ENCODE results near the gene CDKN2A.
A peak's percentile ranks its signal among the peaks of the same experiment; 100 is the strongest.
"Not testable (repeated sequence)": the region's sequence is repeated elsewhere in the genome, so short reads cannot be mapped to it uniquely, and the experiment has no call there.

Gene CDKN2A

GRCh38 chr9:21966140-21966851 is 27.9 kb downstream of the CDKN2A start:
- no peaks in the 10 kb centered on the region for H3K36me3 ChIP-seq (ENCODE audit: insufficient read depth, low read length)
- peaks cover 22% of the 10 kb centered on the region for H3K9me3 ChIP-seq (ENCODE audit: low read length)
- H3K4me3 ChIP-seq (ENCODE audit: low read depth in 1 of 2, low read length in 2 of 2): peak overlapping the region in 1 of 2 donors; percentile 53
- H3K27ac ChIP-seq (ENCODE audit: low read depth, low read length): no peak overlapping the region
- peaks cover 62 to 70% of the 10 kb centered on the region in 2 donors for H3K27me3 ChIP-seq (ENCODE audit: control insufficient read depth in 1 of 2, insufficient read depth in 2 of 2, low read length in 2 of 2)
- no peak overlapping the region for H3K9ac ChIP-seq (ENCODE audit: low read length)
- H3K4me1 ChIP-seq (ENCODE audit: insufficient read depth, low read length): peaks cover 12% of the 10 kb centered on the region

DNA sequence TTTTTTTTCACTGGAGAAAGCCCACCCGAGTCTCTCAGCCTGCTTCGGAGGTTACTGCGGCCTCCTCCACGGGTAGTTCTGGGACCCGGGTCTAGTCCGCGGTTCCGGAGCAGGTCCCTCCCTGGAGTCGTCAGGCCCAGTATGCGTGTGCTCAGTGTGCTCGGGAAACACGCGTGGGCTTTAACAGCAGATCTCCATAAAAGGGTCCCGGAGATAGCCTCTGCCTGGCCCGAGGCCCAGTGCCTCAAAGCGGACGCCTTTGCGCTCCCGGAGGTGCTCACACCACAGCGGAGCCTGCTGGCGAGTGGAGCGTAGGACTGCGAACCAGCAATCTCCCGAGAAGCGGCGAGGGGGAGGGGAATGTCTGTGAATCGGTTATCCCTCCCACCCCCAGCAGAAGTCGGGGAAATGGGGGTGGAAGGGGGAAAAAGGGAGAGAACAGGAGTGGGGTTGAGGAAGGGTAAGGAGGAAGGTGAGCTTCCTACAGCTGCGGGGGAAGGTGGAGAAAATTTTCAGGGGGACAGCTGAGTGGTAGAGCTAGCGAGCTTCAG is 28.7 kb downstream of the CDKN2A start:
- H3K27ac ChIP-seq (ENCODE audit: low read depth, low read length): no peak overlapping the region
- H3K27me3 ChIP-seq (ENCODE audit: control insufficient read depth in 1 of 2, insufficient read depth in 2 of 2, low read length in 2 of 2): peaks cover 54 to 62% of the 10 kb centered on the region in 2 donors

GRCh38 chr9:21964925-21965385 is 29.2 kb downstream of the CDKN2A start:
- H3K9ac ChIP-seq (ENCODE audit: low read length): no peak overlapping the region
- no peaks in the 10 kb centered on the region for H3K36me3 ChIP-seq (ENCODE audit: insufficient read depth, low read length)
- H3K27me3 ChIP-seq (ENCODE audit: control insufficient read depth in 1 of 2, insufficient read depth in 2 of 2, low read length in 2 of 2): peaks cover 49 to 57% of the 10 kb centered on the region in 2 donors
- peaks cover 12% of the 10 kb centered on the region for H3K4me1 ChIP-seq (ENCODE audit: insufficient read depth, low read length)
- H3K27ac ChIP-seq (ENCODE audit: low read depth, low read length): no peak overlapping the region
- H3K9me3 ChIP-seq (ENCODE audit: low read length): peaks cover 16% of the 10 kb centered on the region
- H3K4me3 ChIP-seq (ENCODE audit: low read depth in 1 of 2, low read length in 2 of 2): peak overlapping the region; percentile 26 to 53

More for the DNA sequence above, 28.7 kb downstream of the CDKN2A start:
- H3K9ac ChIP-seq (ENCODE audit: low read length): no peak overlapping the region
- H3K36me3 ChIP-seq (ENCODE audit: insufficient read depth, low read length): no peaks in the 10 kb centered on the region
- peaks cover 12% of the 10 kb centered on the region for H3K4me1 ChIP-seq (ENCODE audit: insufficient read depth, low read length)
- peaks cover 21% of the 10 kb centered on the region for H3K9me3 ChIP-seq (ENCODE audit: low read length)
- H3K4me3 ChIP-seq (ENCODE audit: low read depth in 1 of 2, low read length in 2 of 2): peak overlapping the region; percentile 26 to 53

- H3K9me3 ChIP-seq (ENCODE audit: low read length): no peaks in the 10 kb centered on the region
- no peaks in the 10 kb centered on the region for H3K36me3 ChIP-seq (ENCODE audit: insufficient read depth, low read length)
- H3K27ac ChIP-seq (ENCODE audit: low read depth, low read length): no peak overlapping the region
- no peak overlapping the region for H3K4me3 ChIP-seq (ENCODE audit: low read depth in 1 of 2, low read length in 2 of 2)
- H3K4me1 ChIP-seq (ENCODE audit: insufficient read depth, low read length): peaks cover 12% of the 10 kb centered on the region
- peaks cover 16 to 23% of the 10 kb centered on the region in 2 donors for H3K27me3 ChIP-seq (ENCODE audit: control insufficient read depth in 1 of 2, insufficient read depth in 2 of 2, low read length in 2 of 2)
- no peak overlapping the region for H3K9ac ChIP-seq (ENCODE audit: low read length)
Measured at GRCh38 chr9:21961569-21961968, 32.6 kb downstream of the CDKN2A start.

DNA sequence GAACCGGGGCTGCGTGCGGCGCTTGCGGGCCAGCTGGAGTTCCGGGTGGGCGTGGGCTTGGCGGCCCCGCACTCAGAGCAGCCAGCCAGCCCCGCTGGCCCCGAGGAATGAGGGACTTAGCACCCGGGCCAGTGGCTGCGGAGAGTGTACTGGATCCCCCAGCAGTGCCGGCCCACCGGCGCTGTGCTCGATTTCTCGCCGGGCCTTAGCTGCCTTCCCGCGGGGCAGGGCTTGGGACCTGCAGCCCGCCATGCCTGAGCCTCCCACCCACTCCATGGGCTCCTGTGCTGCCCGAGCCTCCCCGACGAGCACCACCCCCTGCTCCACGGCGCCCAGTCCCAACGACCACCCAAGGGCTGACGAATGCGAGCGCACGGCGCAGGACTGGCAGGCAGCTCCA is 34.9 kb downstream of the CDKN2A start:
- not testable (repeated sequence) for H3K27ac ChIP-seq (ENCODE audit: low read depth, low read length); H3K4me3 ChIP-seq (ENCODE audit: low read depth in 1 of 2, low read length in 2 of 2); H3K4me1 ChIP-seq (ENCODE audit: insufficient read depth, low read length); H3K9me3 ChIP-seq (ENCODE audit: low read length); H3K9ac ChIP-seq (ENCODE audit: low read length); H3K36me3 ChIP-seq (ENCODE audit: insufficient read depth, low read length); H3K27me3 ChIP-seq (ENCODE audit: control insufficient read depth in 1 of 2, insufficient read depth in 2 of 2, low read length in 2 of 2)

DNA sequence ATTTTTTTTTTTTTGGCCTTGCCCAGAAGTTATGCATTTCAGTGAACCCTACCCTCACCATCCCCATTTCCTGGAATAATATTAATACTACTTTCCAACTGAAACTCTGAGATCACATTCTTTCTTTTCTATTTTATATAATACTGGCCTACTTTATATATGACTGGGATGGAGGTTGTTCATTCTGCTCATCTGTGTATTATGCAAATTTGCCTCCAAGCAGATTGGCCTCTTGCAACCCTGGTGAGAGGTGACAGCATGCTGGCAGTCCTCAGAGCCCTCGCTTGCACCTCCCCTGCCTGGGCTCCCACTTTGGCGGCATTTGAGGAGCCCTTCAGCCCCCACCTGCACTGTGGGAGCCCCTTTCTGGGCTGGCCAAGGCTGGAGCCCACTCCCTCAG is 35.4 kb downstream of the CDKN2A start:
- H3K27ac ChIP-seq (ENCODE audit: low read depth, low read length): no peak overlapping the region
- no peaks in the 10 kb centered on the region for H3K4me1 ChIP-seq (ENCODE audit: insufficient read depth, low read length)
- H3K9me3 ChIP-seq (ENCODE audit: low read length): no peaks in the 10 kb centered on the region
- H3K9ac ChIP-seq (ENCODE audit: low read length): no peak overlapping the region
- no peak overlapping the region for H3K4me3 ChIP-seq (ENCODE audit: low read depth in 1 of 2, low read length in 2 of 2)
- H3K27me3 ChIP-seq (ENCODE audit: control insufficient read depth in 1 of 2, insufficient read depth in 2 of 2, low read length in 2 of 2): no peaks in the 10 kb centered on the region
- H3K36me3 ChIP-seq (ENCODE audit: insufficient read depth, low read length): no peaks in the 10 kb centered on the region

DNA sequence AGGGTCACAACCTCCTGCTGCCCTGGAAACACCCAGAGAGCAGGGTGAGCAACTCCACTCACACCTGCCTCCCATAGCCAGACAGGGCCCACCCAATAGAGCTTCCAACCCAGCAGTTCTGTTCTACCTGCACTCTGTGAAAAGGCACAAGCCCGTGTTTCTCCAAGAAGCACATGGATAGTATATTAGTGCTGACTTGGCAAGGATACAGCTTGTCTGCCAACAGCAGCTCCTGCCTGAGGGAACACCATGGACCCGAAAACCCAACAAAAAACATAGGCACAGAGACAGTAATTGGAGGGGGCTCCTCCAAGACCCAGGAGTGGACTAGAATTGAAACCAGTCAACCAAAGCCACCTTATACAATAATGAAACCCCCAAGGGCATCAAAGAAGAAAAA is 48.6 kb downstream of the CDKN2A start:
- no peaks in the 10 kb centered on the region for H3K4me1 ChIP-seq (ENCODE audit: insufficient read depth, low read length)
- H3K36me3 ChIP-seq (ENCODE audit: insufficient read depth, low read length): no peaks in the 10 kb centered on the region
- H3K27me3 ChIP-seq (ENCODE audit: control insufficient read depth in 1 of 2, insufficient read depth in 2 of 2, low read length in 2 of 2): no peaks in the 10 kb centered on the region
- H3K27ac ChIP-seq (ENCODE audit: low read depth, low read length): no peak overlapping the region
- no peaks in the 10 kb centered on the region for H3K9me3 ChIP-seq (ENCODE audit: low read length)
- no peak overlapping the region for H3K4me3 ChIP-seq (ENCODE audit: low read depth in 1 of 2, low read length in 2 of 2)
- H3K9ac ChIP-seq (ENCODE audit: low read length): no peak overlapping the region

DNA sequence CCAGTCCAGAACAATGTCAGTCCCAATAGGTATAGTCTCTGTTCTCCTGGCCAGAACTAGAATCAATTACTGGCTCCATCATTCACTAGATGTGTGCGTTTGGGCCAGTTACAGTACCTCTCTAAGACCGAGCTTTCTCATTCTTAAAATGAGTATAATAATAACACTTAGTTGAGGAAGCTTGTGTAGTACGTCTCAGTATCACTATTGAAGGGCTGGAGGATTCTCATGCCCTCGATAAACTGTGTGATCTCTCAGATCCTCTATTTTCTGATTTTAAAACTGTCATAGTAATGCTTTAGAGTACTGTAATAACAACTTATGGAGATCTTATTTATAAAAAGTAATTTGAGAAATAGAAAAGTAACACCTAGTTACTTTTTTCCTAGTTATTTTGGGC is 50.7 kb downstream of the CDKN2A start:
- Histone ChIP-seq H3K36me3 (ENCODE audit: insufficient read depth, low read length) (no peaks in the 10 kb centered on the region), H3K27me3 (ENCODE audit: control insufficient read depth in 1 of 2, insufficient read depth in 2 of 2, low read length in 2 of 2) (no peaks in the 10 kb centered on the region), H3K9ac (ENCODE audit: low read length) (no peak overlapping the region), H3K4me3 (ENCODE audit: low read depth in 1 of 2, low read length in 2 of 2) (no peak overlapping the region), H3K9me3 (ENCODE audit: low read length) (no peaks in the 10 kb centered on the region), H3K4me1 (ENCODE audit: insufficient read depth, low read length) (no peaks in the 10 kb centered on the region), H3K27ac (ENCODE audit: low read depth, low read length) (no peak overlapping the region)

GRCh38 chr9:21941337-21941995 is 52.7 kb downstream of the CDKN2A start:
- H3K27ac ChIP-seq (ENCODE audit: low read depth, low read length): no peak overlapping the region
- no peak overlapping the region for H3K4me3 ChIP-seq (ENCODE audit: low read depth in 1 of 2, low read length in 2 of 2)
- H3K36me3 ChIP-seq (ENCODE audit: insufficient read depth, low read length): no peaks in the 10 kb centered on the region
- H3K27me3 ChIP-seq (ENCODE audit: control insufficient read depth in 1 of 2, insufficient read depth in 2 of 2, low read length in 2 of 2): no peaks in the 10 kb centered on the region
- H3K4me1 ChIP-seq (ENCODE audit: insufficient read depth, low read length): no peaks in the 10 kb centered on the region
- H3K9me3 ChIP-seq (ENCODE audit: low read length): no peaks in the 10 kb centered on the region
- H3K9ac ChIP-seq (ENCODE audit: low read length): no peak overlapping the region

GRCh38 chr9:21936161-21936560 is 58.0 kb downstream of the CDKN2A start:
- Histone ChIP-seq H3K36me3 (ENCODE audit: insufficient read depth, low read length) (no peaks in the 10 kb centered on the region), H3K9me3 (ENCODE audit: low read length) (no peaks in the 10 kb centered on the region)

GRCh38 chr9:21935631-21936030 is 58.6 kb downstream of the CDKN2A start:
- Histone ChIP-seq H3K9me3 (ENCODE audit: low read length) (no peaks in the 10 kb centered on the region), H3K4me1 (ENCODE audit: insufficient read depth, low read length) (no peaks in the 10 kb centered on the region), H3K4me3 (ENCODE audit: low read depth in 1 of 2, low read length in 2 of 2) (no peak overlapping the region), H3K9ac (ENCODE audit: low read length) (no peak overlapping the region), H3K36me3 (ENCODE audit: insufficient read depth, low read length) (no peaks in the 10 kb centered on the region), H3K27me3 (ENCODE audit: control insufficient read depth in 1 of 2, insufficient read depth in 2 of 2, low read length in 2 of 2) (no peaks in the 10 kb centered on the region), H3K27ac (ENCODE audit: low read depth, low read length) (no peak overlapping the region)

More at GRCh38 chr9:21936161-21936560, 58.0 kb downstream of the CDKN2A start:
- H3K9ac ChIP-seq (ENCODE audit: low read length): no peak overlapping the region
- H3K27ac ChIP-seq (ENCODE audit: low read depth, low read length): no peak overlapping the region
- no peak overlapping the region for H3K4me3 ChIP-seq (ENCODE audit: low read depth in 1 of 2, low read length in 2 of 2)
- H3K4me1 ChIP-seq (ENCODE audit: insufficient read depth, low read length): no peaks in the 10 kb centered on the region
- no peaks in the 10 kb centered on the region for H3K27me3 ChIP-seq (ENCODE audit: control insufficient read depth in 1 of 2, insufficient read depth in 2 of 2, low read length in 2 of 2)
